Effector CD8-positive, alpha-beta T cell (primary cell): ENCODE measurements around the gene RAB3B.

ENCODE experiments used
- DNase-seq: peaks from one replicate; lab custom pipeline; 2025; lab: John Stamatoyannopoulos, UW

Gene RAB3B

GRCh38 chr1:51957618-51958017 is 32.9 kb downstream of the RAB3B start:
- no peak for DNase-seq

GRCh38 chr1:51956528-51957509 is 33.7 kb downstream of the RAB3B start:
- no peak for DNase-seq

- no peak for DNase-seq
These were observed 34.5 kb downstream of the RAB3B start for GRCh38 chr1:51955797-51956527.

- DNase-seq, result no peak
These were observed 35.7 kb downstream of the RAB3B start for GRCh38 chr1:51954783-51955182.

GRCh38 chr1:51953079-51953478 is 37.4 kb downstream of the RAB3B start:
- no peak for DNase-seq

GRCh38 chr1:51952638-51953037 is 37.9 kb downstream of the RAB3B start:
- DNase-seq, result no peak

GRCh38 chr1:51950701-51951100 is 39.8 kb downstream of the RAB3B start:
- no peak for DNase-seq

GRCh38 chr1:51949014-51949702 is 41.3 kb downstream of the RAB3B start:
- no peak for DNase-seq

GRCh38 chr1:51948491-51948915 is 42.0 kb downstream of the RAB3B start:
- DNase-seq, result no peak

GRCh38 chr1:51946300-51946699 is 44.2 kb downstream of the RAB3B start:
- DNase-seq, result no peak

- DNase-seq, result no peak
These were observed 44.9 kb downstream of the RAB3B start for GRCh38 chr1:51945591-51945990.

GRCh38 chr1:51942281-51942680 is 48.2 kb downstream of the RAB3B start:
- no peak for DNase-seq

- no peak for DNase-seq
These were observed 49.0 kb downstream of the RAB3B start for GRCh38 chr1:51941528-51941927.

- no peak for DNase-seq
These were observed 53.4 kb downstream of the RAB3B start for GRCh38 chr1:51937112-51937511.

GRCh38 chr1:51936531-51936930 is 54.0 kb downstream of the RAB3B start:
- no peak for DNase-seq

- DNase-seq, result no peak
These were observed 57.2 kb downstream of the RAB3B start for GRCh38 chr1:51933344-51933743.

- no peak for DNase-seq
These were observed 60.2 kb downstream of the RAB3B start for GRCh38 chr1:51930329-51930728.

- DNase-seq, result no peak
These were observed 61.6 kb downstream of the RAB3B start for GRCh38 chr1:51928896-51929295.

GRCh38 chr1:51927029-51927428 is 63.5 kb downstream of the RAB3B start:
- DNase-seq, result no peak

GRCh38 chr1:51926171-51926812 is 64.2 kb downstream of the RAB3B start:
- DNase-seq, result no peak

- no peak for DNase-seq
These were observed 66.0 kb downstream of the RAB3B start for GRCh38 chr1:51924455-51924854.

- no peak for DNase-seq
These were observed 68.5 kb downstream of the RAB3B start for GRCh38 chr1:51922040-51922439.
